B cell (primary cell): ENCODE data around the gene FCRL6.

ENCODE experiments used
- CTCF ChIP-seq: fragments of 200-600 bp; IDR thresholded peaks from one replicate; pipeline ENCODE4 v1.8.0; 2022; ENCODE audit warnings: antibody characterized with exemption, mild to moderate bottlenecking
- EZH2 ChIP-seq: IDR thresholded peaks from 2 replicates; pipeline ENCODE4 v1.6.1; 2012; ENCODE audit warnings: borderline replicate concordance, low read depth, mild to moderate bottlenecking, moderate library complexity, low read length; ENCODE audit not compliant: insufficient read depth, poor library complexity, severe bottlenecking

- TF ChIP-seq CTCF, result no peak
- TF ChIP-seq EZH2, result no peak
Observed at GRCh38 chr1:159803956-159804689, 2.0 kb downstream of the FCRL6 start.
